Liver (tissue), 3 donors: Measurements from ENCODE around the gene HOXB2.

ENCODE experiments used
- CTCF ChIP-seq: fragments of 150-350 bp; IDR thresholded peaks from 2 replicates; pipeline ENCODE4 v1.5.1; 2017; ENCODE audit warnings: improper control_type of control experiment, low read depth, low read length; ENCODE audit not compliant: missing input control
- SP1 ChIP-seq: IDR thresholded peaks from 2 replicates; pipeline ENCODE4 v1.6.1; 2018; ENCODE audit warnings: antibody characterized with exemption, mild to moderate bottlenecking
- YY1 ChIP-seq: IDR thresholded peaks from 2 replicates; pipeline ENCODE4 v1.6.1; 2016; ENCODE audit warnings: antibody characterized with exemption, mild to moderate bottlenecking
- TF ChIP-seq, protein P1 (sequence below): IDR thresholded peaks from 2 replicates; pipeline ENCODE4 v1.6.1; 2016; ENCODE audit warnings: antibody characterized with exemption
- donor health status: healthy.
- donor health status: healthy.

DNA sequence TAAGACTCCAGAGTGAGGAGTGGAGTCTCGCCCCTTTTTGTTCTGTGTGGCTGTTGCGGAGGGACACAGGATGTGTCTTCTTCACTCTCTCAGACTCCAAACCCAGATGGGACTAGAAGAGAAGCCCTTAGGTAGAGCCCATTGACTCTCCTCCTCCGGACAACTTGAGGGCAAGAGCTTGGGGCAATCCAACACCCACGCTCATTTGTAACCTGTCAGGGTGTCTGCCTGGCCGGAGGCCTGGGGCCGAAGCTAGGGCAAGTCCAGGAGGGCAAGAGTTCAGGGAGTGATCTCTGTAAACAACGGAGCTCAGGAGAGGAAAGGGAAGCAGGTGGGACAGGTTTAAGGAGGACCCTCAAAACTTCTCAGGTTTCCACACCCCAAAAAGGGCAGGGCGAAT is 12.6 kb downstream of the HOXB2 start:
- TF ChIP-seq CTCF (no peak), SP1 (no peak), YY1 (no peak)
- TF ChIP-seq, protein P1, sequence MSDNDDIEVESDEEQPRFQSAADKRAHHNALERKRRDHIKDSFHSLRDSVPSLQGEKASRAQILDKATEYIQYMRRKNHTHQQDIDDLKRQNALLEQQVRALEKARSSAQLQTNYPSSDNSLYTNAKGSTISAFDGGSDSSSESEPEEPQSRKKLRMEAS: no peak
